Dermis microvascular lymphatic vessel endothelial cell (primary cell): ENCODE data around the gene ANKRD11. TPM values are rescaled to one million over a fixed set of nuclear protein-coding genes. Genes with fewer than 3 reads are reported as not detected.

Experiments
- DNase-seq, 2 donors: peaks; one replicate each; pipeline versions ENCODE4 v3.0.0 to v3.0.0-alpha.2; 2010; ENCODE audit warnings: low read depth in 2 of 2
- total RNA-seq: library from RNA; depleted of rRNA; stranded (reverse); fragments of >200 nt; gene quantifications from 2 replicates; pipeline ENCODE4 v1.2.1, GENCODE V29; 2014

The ANKRD11 gene
- total RNA-seq, 1 donor from 2014 or later: 33.1 TPM

GRCh38 chr16:89507214-89507833 lies 17.0 kb upstream of the ANKRD11 start:
- no peak for DNase-seq

DNA sequence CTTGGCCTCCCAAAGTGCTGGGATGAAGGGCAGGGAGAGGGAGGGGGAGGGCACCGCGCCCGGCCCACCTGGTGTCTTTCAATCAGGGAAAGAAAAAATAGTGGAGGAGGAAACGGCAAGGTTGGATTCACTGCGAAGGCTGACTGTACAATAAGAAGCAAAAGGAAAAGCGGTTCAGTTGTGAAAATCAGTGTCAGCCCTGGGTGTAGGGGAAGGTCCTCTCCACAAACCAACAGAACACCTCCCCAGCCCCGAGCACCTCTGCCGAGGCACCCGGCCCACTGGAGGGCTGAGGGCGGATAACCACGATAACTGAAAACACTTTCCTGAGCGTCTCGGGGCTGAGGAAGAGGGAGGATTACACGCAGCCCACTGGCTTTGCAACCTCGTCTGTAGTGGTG lies 16.4 kb upstream of the ANKRD11 start:
- DNase-seq: no peak

DNA sequence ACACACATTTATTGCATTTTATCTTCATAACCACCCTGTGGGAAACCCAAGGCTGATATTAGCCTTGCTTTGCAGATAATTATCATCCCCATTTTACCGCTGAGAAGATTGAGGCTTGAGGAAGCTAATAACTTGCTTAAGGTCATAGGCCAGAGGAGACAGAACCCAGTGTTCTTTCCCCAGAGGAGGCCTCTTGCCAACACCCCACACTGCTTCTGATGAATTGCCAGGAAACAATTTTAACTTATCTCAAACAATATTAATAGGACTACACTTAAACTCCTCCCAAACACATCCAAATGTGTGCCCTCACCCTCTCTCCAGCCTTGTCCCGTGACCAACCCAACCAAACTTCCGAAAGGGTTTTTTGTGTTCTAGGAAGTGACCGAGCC lies 15.7 kb upstream of the ANKRD11 start:
- DNase-seq: no peak

GRCh38 chr16:89505204-89506112 lies 15.1 kb upstream of the ANKRD11 start:
- peak; percentile 92 to 94 for DNase-seq

- no peak for DNase-seq
Observed at GRCh38 chr16:89504091-89504490, 13.7 kb upstream of the ANKRD11 start.

DNA sequence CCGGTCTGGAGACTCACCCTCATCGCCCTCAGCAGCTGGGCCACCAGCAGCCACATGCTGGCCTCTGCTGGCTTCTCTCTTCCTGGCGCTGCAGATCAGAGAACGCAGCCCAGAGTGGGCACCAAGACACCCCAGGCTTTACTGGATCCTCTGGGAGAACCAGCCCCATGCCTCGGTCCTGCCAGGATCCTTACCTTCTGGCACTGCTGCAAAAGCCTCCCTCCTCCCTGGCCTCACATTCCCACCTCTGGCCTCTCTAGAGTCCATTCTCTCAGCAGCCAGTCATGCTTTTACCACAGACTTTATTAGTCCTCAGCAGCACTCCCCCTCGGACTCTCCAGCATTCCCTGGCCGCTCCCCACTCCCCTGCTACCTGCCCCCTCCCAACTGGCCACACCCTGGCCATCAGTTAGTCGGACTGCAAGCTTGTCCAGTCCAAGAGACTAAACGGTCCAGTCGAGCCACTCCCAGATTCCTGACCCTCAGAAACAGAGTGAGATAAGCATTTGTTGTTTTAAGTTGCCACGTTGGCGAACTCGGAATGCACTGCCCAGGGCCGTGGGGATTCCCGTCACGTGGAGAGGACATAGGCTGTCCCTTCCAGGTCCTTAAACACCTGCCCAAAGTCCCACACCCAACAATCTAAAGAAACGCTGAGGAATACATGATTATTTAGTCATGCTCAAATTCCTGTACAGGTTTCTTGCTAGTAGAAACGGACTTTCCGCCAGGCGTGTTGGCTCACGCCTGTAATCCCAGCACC lies 11.9 kb upstream of the ANKRD11 start:
- peak in 1 of 2 donors; percentile 41 for DNase-seq

GRCh38 chr16:89499767-89500166 lies 9.4 kb upstream of the ANKRD11 start:
- DNase-seq: no peak

- DNase-seq: no peak
Observed at GRCh38 chr16:89498839-89499238, 8.5 kb upstream of the ANKRD11 start.

- DNase-seq: no peak
Observed at GRCh38 chr16:89495121-89495520, 4.8 kb upstream of the ANKRD11 start.

GRCh38 chr16:89493776-89494175 lies 3.4 kb upstream of the ANKRD11 start:
- no peak for DNase-seq

DNA sequence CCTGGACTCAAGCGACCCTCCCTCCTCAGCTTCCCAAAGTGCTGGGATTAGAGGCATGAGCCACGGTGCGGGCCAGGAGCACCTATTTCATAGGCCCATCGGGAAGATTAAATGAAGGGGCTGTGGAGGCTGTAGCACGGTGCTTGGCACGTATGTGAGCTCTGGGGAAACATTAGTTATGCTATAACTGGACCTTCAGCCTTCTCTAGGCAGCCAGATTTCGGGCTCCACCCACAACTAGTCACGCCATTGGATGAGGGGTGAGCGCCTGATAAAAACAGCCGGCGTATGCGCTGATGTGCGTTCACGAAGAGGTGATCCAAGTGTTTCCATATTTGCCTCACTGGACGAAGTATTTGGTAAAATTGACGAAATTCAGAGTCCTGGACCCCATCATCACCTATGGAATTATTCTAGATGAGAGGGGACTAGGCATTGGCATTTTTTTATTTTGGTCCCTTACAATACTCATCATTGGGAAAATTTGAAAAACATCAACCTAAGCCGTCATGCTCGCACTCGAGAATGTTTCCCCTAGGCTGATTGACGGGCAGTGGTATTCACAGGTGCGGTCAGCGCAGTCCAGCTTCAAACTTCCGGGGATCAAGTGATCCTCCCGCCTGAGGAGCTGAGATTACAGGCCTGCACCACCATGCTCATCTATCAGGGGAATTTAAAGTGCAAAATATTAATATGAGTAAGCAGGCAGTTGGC lies 1.8 kb upstream of the ANKRD11 start:
- no peak for DNase-seq

GRCh38 chr16:89491238-89491869 lies 993 bp upstream of the ANKRD11 start:
- peak in 1 of 2 donors; percentile 42 for DNase-seq

DNA sequence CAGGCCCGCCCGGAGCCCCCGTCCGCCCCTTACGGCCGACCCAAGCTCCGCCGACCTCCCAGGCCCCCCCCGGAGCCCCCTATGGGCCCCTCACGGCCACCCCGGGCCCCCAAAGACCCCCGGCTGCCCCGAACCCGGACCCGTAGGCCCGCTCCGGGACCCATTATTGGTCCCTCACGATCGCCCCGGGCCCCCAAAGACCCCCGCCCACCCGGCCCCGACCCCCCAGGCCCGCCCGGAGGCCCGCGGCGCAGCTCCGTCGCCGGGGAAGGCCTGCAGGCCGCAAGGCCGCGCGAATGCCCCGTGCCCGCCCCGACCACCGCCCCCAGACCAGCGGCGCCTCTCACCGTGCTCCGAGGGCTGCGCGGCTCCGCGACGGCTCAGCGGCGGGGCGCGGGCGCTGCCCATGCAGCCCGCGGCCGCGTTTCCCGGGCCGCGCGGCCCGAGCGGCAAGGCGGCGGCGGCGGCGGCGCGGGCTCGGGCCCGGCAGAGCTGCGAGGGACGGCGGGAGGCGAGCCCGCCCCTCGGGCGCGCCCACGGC lies 393 bp downstream of the ANKRD11 start:
- DNase-seq: no peak

- peak; percentile 63 to 93 for DNase-seq
Observed at GRCh38 chr16:89489040-89489897, 1.1 kb downstream of the ANKRD11 start.

DNA sequence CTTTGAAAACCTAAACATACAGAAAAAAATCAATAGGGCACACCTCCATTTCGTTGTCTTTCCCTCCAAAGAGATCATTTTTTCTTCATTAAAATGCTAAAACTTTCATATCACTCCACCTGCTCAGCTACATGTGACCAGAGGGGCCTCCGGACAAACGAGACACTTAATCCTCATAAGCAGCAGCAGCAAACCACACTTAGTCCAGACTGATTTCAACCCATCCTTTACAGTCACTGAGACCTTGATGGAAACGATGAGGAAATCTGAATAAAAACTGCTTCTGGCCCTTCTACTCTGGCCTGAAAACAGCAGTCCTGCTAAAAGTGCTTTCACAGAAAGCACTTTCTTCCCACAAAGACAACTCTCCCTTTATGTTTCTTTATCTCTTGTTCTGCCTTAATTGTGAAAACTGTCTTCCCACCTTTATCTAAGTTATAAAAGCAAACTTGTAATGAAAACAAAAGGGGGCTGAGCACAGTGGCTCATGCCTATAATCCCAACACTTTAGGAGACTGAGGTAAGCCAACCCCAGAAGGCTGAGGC lies 4.6 kb downstream of the ANKRD11 start:
- DNase-seq: no peak

DNA sequence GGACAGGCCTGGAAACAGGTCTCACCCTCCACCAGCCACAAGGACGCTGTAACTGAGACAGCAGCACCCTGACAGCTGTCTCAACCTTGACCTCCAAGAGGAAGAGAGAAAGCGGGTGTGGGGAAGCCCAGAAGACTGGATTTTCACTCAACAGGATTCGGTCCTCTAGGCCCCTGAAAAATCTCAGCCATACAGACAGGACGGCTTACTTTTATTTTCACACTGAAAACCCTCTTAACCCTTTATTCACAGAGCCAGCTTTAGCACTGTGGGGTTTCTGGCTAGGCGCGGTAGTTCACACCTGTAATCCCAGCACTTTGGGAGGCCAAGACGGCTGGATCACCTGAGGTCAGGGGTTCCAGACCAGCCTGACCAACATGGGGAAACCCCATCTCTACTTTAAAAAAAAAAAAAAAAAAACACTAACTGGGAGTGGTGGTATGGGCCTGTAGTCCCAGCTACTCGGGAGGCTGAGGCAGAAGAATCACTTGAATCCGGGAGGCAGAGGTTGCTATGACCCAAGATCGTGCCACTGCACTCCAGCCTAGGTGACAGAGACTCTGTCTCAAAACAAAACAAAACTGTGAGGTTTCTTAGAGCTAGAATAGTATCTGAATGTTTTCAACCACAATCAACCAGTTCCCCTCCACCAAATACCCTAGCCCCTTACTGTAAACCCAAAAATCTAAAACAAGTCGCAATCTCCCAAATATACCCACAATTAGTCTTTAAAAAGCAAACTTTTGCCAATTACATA lies 5.3 kb downstream of the ANKRD11 start:
- DNase-seq: no peak

- no peak for DNase-seq
Observed at GRCh38 chr16:89484041-89484501, 6.3 kb downstream of the ANKRD11 start.

DNA sequence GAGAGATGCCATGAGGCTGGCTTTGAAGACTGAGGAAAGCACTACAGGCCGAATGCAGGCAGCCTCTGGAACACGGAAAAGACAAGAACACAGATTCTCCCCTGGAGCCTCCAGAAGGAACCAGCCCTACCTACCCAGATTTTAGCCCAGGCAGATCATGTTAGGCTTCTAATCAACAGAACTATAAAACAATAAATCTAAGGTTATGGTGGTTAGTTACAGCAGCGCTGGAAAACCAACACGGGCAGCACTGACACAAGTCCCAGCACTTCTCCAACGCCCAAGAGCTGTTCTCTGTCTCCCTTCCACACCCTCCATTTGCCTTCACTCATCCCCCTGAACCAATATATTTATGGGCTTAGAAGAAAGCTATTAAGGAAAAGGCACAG lies 7.5 kb downstream of the ANKRD11 start:
- no peak for DNase-seq
